ENCODE measurements around the gene CR1L.

- no peak for TF ChIP-seq EP300 (IDR thresholded peaks at IDR 0.05; ENCODE audit: borderline replicate concordance)
- TF ChIP-seq RAD21 (IDR thresholded peaks at IDR 0.05; ENCODE audit: low read depth): no peak
- TF ChIP-seq MAX (IDR thresholded peaks at IDR 0.05): no peak
- no peak for TF ChIP-seq REST (IDR thresholded peaks at IDR 0.05; ENCODE audit: low read depth)
- TF ChIP-seq EGR1 (IDR thresholded peaks at IDR 0.05): no peak
Observed at GRCh38 chr1:207603777-207604176, 41.2 kb upstream of the CR1L start.
